ENCODE data around the gene OBSCN. TPM values are rescaled to one million over a fixed set of nuclear protein-coding genes. Genes with fewer than 3 reads are reported as not detected.

Gene OBSCN
- total RNA-seq, 1 experiment from 2014 or later: 33.3 TPM

DNA sequence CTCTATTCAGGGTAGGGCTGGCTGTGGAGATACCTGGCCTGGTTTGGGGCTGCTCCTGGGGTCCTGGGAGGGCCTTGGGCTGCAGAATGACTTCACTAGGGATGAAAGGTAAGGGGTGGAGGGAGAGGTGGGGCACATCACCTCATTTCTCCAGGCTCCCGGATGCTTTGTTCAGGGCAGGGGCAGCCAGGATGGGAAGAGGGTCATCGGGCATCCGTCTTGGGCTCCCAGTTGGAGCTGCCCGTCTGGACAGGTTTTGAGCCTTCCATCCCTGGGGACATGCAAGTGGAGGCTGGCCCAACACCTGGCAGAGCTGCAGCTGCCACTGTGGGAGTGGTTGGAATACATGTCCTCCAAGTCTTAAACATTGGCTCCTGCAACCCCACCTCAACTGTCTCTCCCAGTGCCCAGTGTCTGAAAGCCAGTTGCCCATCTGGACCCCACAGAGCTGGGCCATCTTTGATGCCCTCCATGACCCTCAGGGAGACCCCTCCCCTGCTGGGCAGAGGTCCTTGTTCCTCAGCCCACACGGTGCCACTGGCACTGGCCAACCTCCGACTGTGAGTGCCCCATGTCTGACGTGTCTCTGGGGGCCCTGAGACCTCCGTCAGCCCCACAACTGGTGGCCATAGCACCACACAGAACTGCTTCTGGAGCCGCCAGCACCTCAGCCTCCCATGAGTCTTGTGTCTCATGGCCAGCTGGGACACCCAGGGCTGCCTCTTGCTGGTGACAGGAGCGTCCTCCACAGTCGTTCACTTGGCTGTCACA, 145.9 kb downstream of the OBSCN start:
- H2AFZ ChIP-seq (ENCODE audit: low read length): no peak overlapping the region
- H3K27me3 Mint-ChIP-seq (ENCODE audit: low read depth): peaks cover 2% of the 10 kb centered on the region
- no peak overlapping the region for H3K27ac ChIP-seq (ENCODE audit: insufficient read length, low read depth, low read length)
- H3K4me1 Mint-ChIP-seq: 0 out of 4 replicates have a peak, but pooled peaks cover 0 to 2% of the 10 kb centered on the region in 2 experiments
- H3K23ac ChIP-seq (ENCODE audit: insufficient read length, low read depth, low read length): no peak overlapping the region
- no peak overlapping the region for H3K4ac ChIP-seq (ENCODE audit: low read depth, low read length)
- no peak overlapping the region for H2BK20ac ChIP-seq (ENCODE audit: low read depth, low read length, poor library complexity, severe bottlenecking)
- no peak overlapping the region for H2BK5ac ChIP-seq (ENCODE audit: insufficient read length, low read length)
- no peak for DNase-seq
- H2AK5ac ChIP-seq (ENCODE audit: insufficient read length, low read length): no peak overlapping the region
- no peak overlapping the region for H2BK120ac ChIP-seq (ENCODE audit: low read depth, low read length, poor library complexity, severe bottlenecking)
- H3K9me3 Mint-ChIP-seq: no peaks in the 10 kb centered on the region
- no peaks in the 10 kb centered on the region for H3K27me3 ChIP-seq (ENCODE audit: insufficient read depth, low read length)
- no peak overlapping the region for H3K18ac ChIP-seq (ENCODE audit: insufficient read length, low read depth, low read length)
- no peak overlapping the region for H3K56ac ChIP-seq (ENCODE audit: insufficient read length, low read depth, low read length)
- H3K14ac ChIP-seq (ENCODE audit: insufficient read depth, low read length): no peak overlapping the region
- no peaks in the 10 kb centered on the region for H3K4me1 ChIP-seq (ENCODE audit: insufficient read depth, low read length)
- H2BK12ac ChIP-seq (ENCODE audit: insufficient read length, low read depth, low read length): no peak overlapping the region
- H3T11ph ChIP-seq (ENCODE audit: low read length): no peak overlapping the region
- peaks cover 0 to 6% (median 5%) of the 10 kb centered on the region in 3 experiments; a peak in 4 of 7 replicates for H3K36me3 Mint-ChIP-seq (ENCODE audit: insufficient read depth in 1 of 3, low read depth in 3 of 3)
- H3K4me3 Mint-ChIP-seq: no peak overlapping the region
- no peak overlapping the region for H2BK15ac ChIP-seq (ENCODE audit: low read depth, low read length)
- no peak overlapping the region for H4K8ac ChIP-seq (replicated peaks; ENCODE audit: insufficient read length, low read depth, low read length)
- H3K9ac ChIP-seq (ENCODE audit: extremely low read depth, insufficient read length, low read length): no peak overlapping the region
- TF ChIP-seq, protein P1, sequence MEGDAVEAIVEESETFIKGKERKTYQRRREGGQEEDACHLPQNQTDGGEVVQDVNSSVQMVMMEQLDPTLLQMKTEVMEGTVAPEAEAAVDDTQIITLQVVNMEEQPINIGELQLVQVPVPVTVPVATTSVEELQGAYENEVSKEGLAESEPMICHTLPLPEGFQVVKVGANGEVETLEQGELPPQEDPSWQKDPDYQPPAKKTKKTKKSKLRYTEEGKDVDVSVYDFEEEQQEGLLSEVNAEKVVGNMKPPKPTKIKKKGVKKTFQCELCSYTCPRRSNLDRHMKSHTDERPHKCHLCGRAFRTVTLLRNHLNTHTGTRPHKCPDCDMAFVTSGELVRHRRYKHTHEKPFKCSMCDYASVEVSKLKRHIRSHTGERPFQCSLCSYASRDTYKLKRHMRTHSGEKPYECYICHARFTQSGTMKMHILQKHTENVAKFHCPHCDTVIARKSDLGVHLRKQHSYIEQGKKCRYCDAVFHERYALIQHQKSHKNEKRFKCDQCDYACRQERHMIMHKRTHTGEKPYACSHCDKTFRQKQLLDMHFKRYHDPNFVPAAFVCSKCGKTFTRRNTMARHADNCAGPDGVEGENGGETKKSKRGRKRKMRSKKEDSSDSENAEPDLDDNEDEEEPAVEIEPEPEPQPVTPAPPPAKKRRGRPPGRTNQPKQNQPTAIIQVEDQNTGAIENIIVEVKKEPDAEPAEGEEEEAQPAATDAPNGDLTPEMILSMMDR (conservative IDR thresholded peaks at IDR 0.05): no peak
- WGBS (ENCODE audit: extremely low coverage, insufficient read length, low lambda C conversion rate): no CpG with 5 or more reads among the region's 11 CpGs
- H4K5ac ChIP-seq (ENCODE audit: insufficient read length, low read depth, low read length): no peak overlapping the region
- H3K27ac Mint-ChIP-seq: no peak overlapping the region
- no peaks in the 10 kb centered on the region for H3K23me2 ChIP-seq (ENCODE audit: insufficient read length, low read depth, low read length, poor library complexity, severe bottlenecking)
- no peak overlapping the region for H4K91ac ChIP-seq (ENCODE audit: insufficient read length, low read depth, low read length)
- no peaks in the 10 kb centered on the region for H3K9me3 ChIP-seq (ENCODE audit: control insufficient read depth, low read depth, low read length)
- no peak overlapping the region for H3K4me2 ChIP-seq (ENCODE audit: insufficient read depth, insufficient read length, low read length)
- peaks cover 4% of the 10 kb centered on the region for H4K20me1 ChIP-seq (ENCODE audit: control insufficient read depth, insufficient read depth, insufficient read length)
- no peaks in the 10 kb centered on the region for H3K79me2 ChIP-seq (ENCODE audit: insufficient read depth, low read length)
- H3K79me1 ChIP-seq (ENCODE audit: insufficient read depth, low read depth, low read length, poor library complexity, severe bottlenecking): no peaks in the 10 kb centered on the region

All from H9 (cell line).